Glutamatergic neuron (in vitro differentiated cells): ENCODE results near the gene NDUFAF7. TPM values are rescaled to one million over a fixed set of nuclear protein-coding genes. Genes with fewer than 3 reads are reported as not detected.

ENCODE experiments used
- DNase-seq: peaks from one replicate; pipeline ENCODE4 v3.0.0; 2022
- H3K27ac Mint-ChIP-seq: one replicate; pipeline ENCODE4 v1.8.0; 2020; ENCODE audit warnings: mild to moderate bottlenecking, mixed read lengths, inconsistent platforms; ENCODE audit not compliant: unreplicated experiment
- H3K27me3 Mint-ChIP-seq: one replicate; pipeline ENCODE4 v1.8.0; 2020; ENCODE audit warnings: mild to moderate bottlenecking, moderate library complexity, mixed read lengths, inconsistent platforms; ENCODE audit not compliant: unreplicated experiment
- H3K36me3 Mint-ChIP-seq: one replicate; pipeline ENCODE4 v1.8.0; 2020; ENCODE audit warnings: mild to moderate bottlenecking, mixed read lengths, inconsistent platforms; ENCODE audit not compliant: unreplicated experiment
- H3K4me1 Mint-ChIP-seq: one replicate; pipeline ENCODE4 v1.8.0; 2020; ENCODE audit warnings: mild to moderate bottlenecking, low read depth, mixed read lengths, inconsistent platforms; ENCODE audit not compliant: unreplicated experiment
- H3K4me3 Mint-ChIP-seq: one replicate; pipeline ENCODE4 v1.8.0; 2020; ENCODE audit warnings: mild to moderate bottlenecking, mixed read lengths, inconsistent platforms; ENCODE audit not compliant: unreplicated experiment
- H3K9me3 Mint-ChIP-seq: one replicate; pipeline ENCODE4 v1.8.0; 2020; ENCODE audit warnings: mild to moderate bottlenecking, moderate library complexity, mixed read lengths, inconsistent platforms; ENCODE audit not compliant: unreplicated experiment
- total RNA-seq: library from RNA; stranded (reverse); fragmentation: NEBNext Ultra II Directional; extraction: Animal tissue kit (Norgen Biotek cat#: 25700); gene quantifications from one replicate; pipeline ENCODE4 v1.2.1, GENCODE V29; 2021; ENCODE audit not compliant: unreplicated experiment
- TF ChIP-seq, protein P1 (sequence below): fragments of 200-600 bp; sonication (generic); IDR thresholded peaks from one replicate; pipeline ENCODE4 v1.5.0; 2021; ENCODE audit not compliant: partially characterized antibody, unreplicated experiment

Gene NDUFAF7
- total RNA-seq, 1 donor from 2014 or later: 25.1 TPM

DNA sequence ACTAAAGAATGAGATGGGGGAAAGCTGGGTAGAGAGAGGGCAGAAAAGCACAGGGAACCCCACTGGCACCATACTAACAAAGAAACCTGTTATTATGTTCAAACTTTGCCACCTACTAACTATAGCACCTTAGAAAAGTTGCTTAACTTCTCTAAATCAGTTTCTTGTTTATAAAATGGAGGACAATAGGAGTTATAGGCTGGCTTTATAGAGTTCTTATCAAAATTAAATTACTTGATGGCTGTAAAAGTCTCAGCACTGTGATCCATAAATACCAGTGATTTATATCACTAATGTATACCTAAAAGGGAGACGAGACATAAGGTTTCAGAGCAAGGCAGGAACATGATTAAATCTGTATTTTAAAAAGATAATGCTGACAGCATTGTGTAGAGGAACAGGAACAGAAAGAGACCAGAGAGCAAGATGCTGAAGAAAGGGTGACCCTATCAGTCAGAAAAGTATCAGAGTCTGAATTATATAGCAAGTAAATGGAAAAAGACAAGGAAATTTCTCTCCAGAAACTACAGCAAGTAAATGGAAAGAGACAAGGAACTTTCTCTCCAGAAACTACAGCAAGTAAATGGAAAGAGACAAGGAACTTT lies 64.1 kb downstream of the NDUFAF7 start:
- DNase-seq: no peak
- Mint-ChIP-seq H3K36me3 (no peaks in the 10 kb centered on the region), H3K4me3 (no peak overlapping the region), H3K4me1 (no peaks in the 10 kb centered on the region), H3K27ac (no peak overlapping the region), H3K27me3 (no peaks in the 10 kb centered on the region), H3K9me3 (no peaks in the 10 kb centered on the region)
- TF ChIP-seq, protein P1, sequence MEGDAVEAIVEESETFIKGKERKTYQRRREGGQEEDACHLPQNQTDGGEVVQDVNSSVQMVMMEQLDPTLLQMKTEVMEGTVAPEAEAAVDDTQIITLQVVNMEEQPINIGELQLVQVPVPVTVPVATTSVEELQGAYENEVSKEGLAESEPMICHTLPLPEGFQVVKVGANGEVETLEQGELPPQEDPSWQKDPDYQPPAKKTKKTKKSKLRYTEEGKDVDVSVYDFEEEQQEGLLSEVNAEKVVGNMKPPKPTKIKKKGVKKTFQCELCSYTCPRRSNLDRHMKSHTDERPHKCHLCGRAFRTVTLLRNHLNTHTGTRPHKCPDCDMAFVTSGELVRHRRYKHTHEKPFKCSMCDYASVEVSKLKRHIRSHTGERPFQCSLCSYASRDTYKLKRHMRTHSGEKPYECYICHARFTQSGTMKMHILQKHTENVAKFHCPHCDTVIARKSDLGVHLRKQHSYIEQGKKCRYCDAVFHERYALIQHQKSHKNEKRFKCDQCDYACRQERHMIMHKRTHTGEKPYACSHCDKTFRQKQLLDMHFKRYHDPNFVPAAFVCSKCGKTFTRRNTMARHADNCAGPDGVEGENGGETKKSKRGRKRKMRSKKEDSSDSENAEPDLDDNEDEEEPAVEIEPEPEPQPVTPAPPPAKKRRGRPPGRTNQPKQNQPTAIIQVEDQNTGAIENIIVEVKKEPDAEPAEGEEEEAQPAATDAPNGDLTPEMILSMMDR: no peak

DNA sequence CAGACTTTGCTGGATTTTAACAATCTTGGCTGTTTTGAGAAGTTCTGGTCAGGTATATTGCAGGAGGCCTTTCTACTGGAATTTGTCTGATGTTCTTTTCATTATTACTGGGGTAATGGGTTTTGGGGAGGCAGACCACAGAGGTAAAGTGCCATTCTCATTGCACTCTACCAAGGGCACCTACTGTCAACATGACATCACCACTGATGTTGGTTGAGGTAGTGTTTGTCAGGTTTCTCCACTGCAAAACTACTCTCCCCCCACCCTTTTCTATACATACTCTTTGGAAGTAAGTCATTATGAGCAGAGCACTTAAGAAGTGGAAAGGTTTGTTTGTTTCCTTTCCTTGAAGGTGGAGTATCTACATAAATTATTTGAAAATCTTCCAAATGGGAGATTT lies 66.2 kb downstream of the NDUFAF7 start:
- Mint-ChIP-seq H3K27ac (no peak overlapping the region), H3K4me1 (peaks cover 7% of the 10 kb centered on the region), H3K36me3 (no peaks in the 10 kb centered on the region), H3K9me3 (no peaks in the 10 kb centered on the region), H3K4me3 (no peak overlapping the region), H3K27me3 (no peaks in the 10 kb centered on the region)
- TF ChIP-seq, protein P1: no peak
- DNase-seq: no peak

Other genes starting within 250 kb of the NDUFAF7 start
- 33.5 TPM for gene HEATR5B, start 147.3 kb upstream of the NDUFAF7 start, total RNA-seq
- gene GPATCH11, start 147.1 kb upstream of the NDUFAF7 start, total RNA-seq: 13.2 TPM
- 8.7 TPM for gene EIF2AK2, start 74.7 kb upstream of the NDUFAF7 start, total RNA-seq
- gene SULT6B1, start 43.0 kb upstream of the NDUFAF7 start, total RNA-seq: not detected
- 39.9 TPM for gene CEBPZOS, start 35.2 kb upstream of the NDUFAF7 start, total RNA-seq
- gene CEBPZ, start 62 bp upstream of the NDUFAF7 start, total RNA-seq: 41.1 TPM
- 47.9 TPM for gene PRKD3, start 93.2 kb downstream of the NDUFAF7 start, total RNA-seq
- 7.4 TPM for gene QPCT, start 113.0 kb downstream of the NDUFAF7 start, total RNA-seq